Endothelial cell of umbilical vein (primary cell): ENCODE results near the gene NCS1. TPM values are rescaled to one million over a fixed set of nuclear protein-coding genes. Genes with fewer than 3 reads are reported as not detected.

Source experiments
- BruUV-seq: library from RNA; stranded (reverse); fragments of 400-500 nt; replicated peaks from 2 replicates; lab custom pipeline; 2021; lab: Mats Ljungman, UMichigan
- CTCF ChIA-PET: fragments of 300-600, 350-600 bp; sonication (Branson Sonifier 250); formaldehyde crosslinking; loops from one replicate; lab custom pipeline; 2021; ENCODE audit warnings: antibody characterized with exemption, inconsistent platforms; lab: Charles Lee
- POLR2A ChIA-PET: fragments of 300-600, 350-600 bp; sonication (Branson Sonifier 250); formaldehyde crosslinking; loops from one replicate; lab custom pipeline; 2021; ENCODE audit warnings: antibody characterized with exemption, inconsistent platforms; lab: Charles Lee
- DNase-seq: peaks from one replicate; pipeline ENCODE4 v3.0.0-alpha.2; 2011; ENCODE audit warnings: low read depth, low spot score
- FAIRE-seq: peaks from 2 replicates; lab custom pipeline; 2011; peaks lifted over from hg19 to GRCh38; lab: Jason Lieb, UNC
- H2AFZ ChIP-seq: 2 replicates; pipeline ENCODE4 v1.6.0; 2012; ENCODE audit warnings: low read depth, low read length, control low read depth, inconsistent platforms
- H3K27ac ChIP-seq: 2 replicates; pipeline ENCODE4 v1.5.1; 2011; ENCODE audit warnings: low read depth, mild to moderate bottlenecking, control low read depth, low read length, moderate library complexity; ENCODE audit not compliant: insufficient read depth
- H3K27me3 ChIP-seq, 2 experiments: 2 replicates each; pipeline versions ENCODE4 v1.6.0 to v1.6.1; 2011; ENCODE audit warnings: low read length in 2 of 2, mixed read lengths in 1 of 2; ENCODE audit not compliant: control insufficient read depth in 2 of 2, insufficient read depth in 2 of 2
- H3K36me3 ChIP-seq, 2 experiments: 2 replicates in 1 of 2; 3 replicates in 1 of 2; pipeline ENCODE4 v1.5.1; 2011; ENCODE audit warnings: low read length in 2 of 2, mild to moderate bottlenecking in 1 of 2, moderate library complexity in 1 of 2; ENCODE audit not compliant: control insufficient read depth in 2 of 2, insufficient read depth in 2 of 2; ENCODE audit errors: extremely low read depth in 1 of 2
- H3K4me1 ChIP-seq: 3 replicates; pipeline ENCODE4 v1.5.1; 2011; ENCODE audit warnings: mild to moderate bottlenecking, low read length; ENCODE audit not compliant: control insufficient read depth, insufficient read depth; ENCODE audit errors: extremely low read depth
- H3K4me2 ChIP-seq: 2 replicates; pipeline ENCODE4 v1.6.1; 2011; ENCODE audit warnings: low read length, control low read depth, mixed read lengths; ENCODE audit not compliant: insufficient read depth
- H3K4me3 ChIP-seq, 3 experiments: fragments of 200-600 bp in 1 of 3; sonication (generic), shearing (Covaris generic) in 1 of 3; replicated peaks in 1 of 3; 2 replicates each; pipeline ENCODE4 v1.5.1; 2011 to 2016; ENCODE audit warnings: control low read depth in 3 of 3, low read length in 3 of 3, mild to moderate bottlenecking in 2 of 3, inconsistent platforms in 1 of 3, low read depth in 1 of 3, moderate library complexity in 1 of 3; ENCODE audit not compliant: insufficient read depth in 1 of 3
- H3K79me2 ChIP-seq: 2 replicates; pipeline ENCODE4 v1.6.0; 2012; ENCODE audit warnings: low read length, inconsistent platforms; ENCODE audit not compliant: control insufficient read depth, insufficient read depth
- H3K9ac ChIP-seq: replicated peaks from 2 replicates; pipeline ENCODE3; 2011; ENCODE audit warnings: low read length, control low read depth; ENCODE audit not compliant: insufficient read depth; ENCODE audit errors: extremely low read depth
- H3K9me1 ChIP-seq: replicated peaks from 3 replicates; pipeline ENCODE4 v1.6.0; 2011; ENCODE audit warnings: mild to moderate bottlenecking, low read length; ENCODE audit not compliant: control insufficient read depth, insufficient read depth; ENCODE audit errors: extremely low read depth
- H3K9me3 ChIP-seq: replicated peaks from 2 replicates; pipeline ENCODE4 v1.5.1; 2012; ENCODE audit warnings: low read length, inconsistent platforms; ENCODE audit not compliant: control insufficient read depth, insufficient read depth
- H4K20me1 ChIP-seq: replicated peaks from 2 replicates; pipeline ENCODE3; 2011; ENCODE audit warnings: mild to moderate bottlenecking, low read length; ENCODE audit not compliant: control insufficient read depth, insufficient read depth; ENCODE audit errors: extremely low read depth
- EZH2 ChIP-seq: IDR thresholded peaks from 2 replicates; pipeline ENCODE4 v1.6.1; 2012; ENCODE audit warnings: borderline replicate concordance, low read depth, mild to moderate bottlenecking, moderate library complexity, low read length, inconsistent platforms; ENCODE audit not compliant: severe bottlenecking
- FOS ChIP-seq: IDR thresholded peaks from 2 replicates; pipeline ENCODE4 v1.6.1; 2011; ENCODE audit warnings: mild to moderate bottlenecking, low read length, moderate library complexity, borderline replicate concordance; ENCODE audit not compliant: insufficient read depth
- GATA2 ChIP-seq: IDR thresholded peaks from 2 replicates; pipeline ENCODE4 v1.7.0; 2011; ENCODE audit warnings: low read depth, mild to moderate bottlenecking, moderate library complexity, mixed read lengths, low read length; ENCODE audit not compliant: insufficient read length, insufficient read depth
- JUN ChIP-seq: IDR thresholded peaks from 2 replicates; pipeline ENCODE4 v1.6.1; 2011; ENCODE audit warnings: borderline replicate concordance, low read depth; ENCODE audit not compliant: insufficient read length, insufficient read depth
- MYC ChIP-seq: IDR thresholded peaks from one replicate; pipeline ENCODE4 v1.6.1; 2011; ENCODE audit warnings: mild to moderate bottlenecking, low read depth, low read length
- POLR2A ChIP-seq: IDR thresholded peaks from 2 replicates; pipeline ENCODE4 v1.6.1; 2012; ENCODE audit warnings: low read depth, mild to moderate bottlenecking, control low read depth, low read length
- POLR2AphosphoS5 ChIP-seq: IDR thresholded peaks from 2 replicates; pipeline ENCODE4 v1.6.1; 2012; ENCODE audit warnings: low read depth, mild to moderate bottlenecking, control low read depth, low read length, moderate library complexity; ENCODE audit not compliant: insufficient read depth
- dilution Hi-C: fragments of 300-500 bp; cut with MboI; formaldehyde crosslinking; loops from one replicate; pipeline ENCODE4 v1.15.0; 2019; ENCODE audit warnings: low sequenced_read_pairs; ENCODE audit not compliant: extremely low pct_ligation_motif_present
- intact Hi-C: fragments of 100-400 bp; cut with micrococcal nuclease; formaldehyde crosslinking; loops from one replicate; pipeline ENCODE4 v1.10.0; 2022
- polyA plus RNA-seq, 4 experiments: library from polyadenylated mRNA; depleted of rRNA in 3 of 4; stranded (reverse) in 3 of 4; unstranded in 1 of 4; fragments of >200 nt; gene quantifications; 2 replicates each; pipeline versions ENCODE4 v1.2.1 to v1.2.3, GENCODE V29; 2011 to 2012; ENCODE audit warnings: missing spikeins in 1 of 4
- total RNA-seq: library from RNA; stranded (reverse); gene quantifications from 2 replicates; pipeline ENCODE4 v1.2.3, GENCODE V29; 2021
- TF ChIP-seq, protein P1 (sequence below), 2 donors: IDR thresholded peaks; 1 replicate in 1 of 2; 2 replicates in 1 of 2; pipeline ENCODE4 v1.5.1; 2011; ENCODE audit warnings: low read length in 2 of 2, mild to moderate bottlenecking in 2 of 2, moderate library complexity in 2 of 2, control low read depth in 1 of 2, inconsistent platforms in 1 of 2, low read depth in 1 of 2; ENCODE audit not compliant: insufficient read depth in 1 of 2; ENCODE audit errors: extremely low read depth in 1 of 2
- TF ChIP-seq, protein P2 (sequence below): IDR thresholded peaks from 2 replicates; pipeline ENCODE4 v1.6.1; 2011; ENCODE audit not compliant: insufficient read depth, insufficient read length

Gene NCS1
- total and polyA plus RNA-seq, 2 donors (not counting 3 experiments of a cell fraction or from before 2014, with no cell fraction given), result 53.6 to 77.4 TPM

DNA sequence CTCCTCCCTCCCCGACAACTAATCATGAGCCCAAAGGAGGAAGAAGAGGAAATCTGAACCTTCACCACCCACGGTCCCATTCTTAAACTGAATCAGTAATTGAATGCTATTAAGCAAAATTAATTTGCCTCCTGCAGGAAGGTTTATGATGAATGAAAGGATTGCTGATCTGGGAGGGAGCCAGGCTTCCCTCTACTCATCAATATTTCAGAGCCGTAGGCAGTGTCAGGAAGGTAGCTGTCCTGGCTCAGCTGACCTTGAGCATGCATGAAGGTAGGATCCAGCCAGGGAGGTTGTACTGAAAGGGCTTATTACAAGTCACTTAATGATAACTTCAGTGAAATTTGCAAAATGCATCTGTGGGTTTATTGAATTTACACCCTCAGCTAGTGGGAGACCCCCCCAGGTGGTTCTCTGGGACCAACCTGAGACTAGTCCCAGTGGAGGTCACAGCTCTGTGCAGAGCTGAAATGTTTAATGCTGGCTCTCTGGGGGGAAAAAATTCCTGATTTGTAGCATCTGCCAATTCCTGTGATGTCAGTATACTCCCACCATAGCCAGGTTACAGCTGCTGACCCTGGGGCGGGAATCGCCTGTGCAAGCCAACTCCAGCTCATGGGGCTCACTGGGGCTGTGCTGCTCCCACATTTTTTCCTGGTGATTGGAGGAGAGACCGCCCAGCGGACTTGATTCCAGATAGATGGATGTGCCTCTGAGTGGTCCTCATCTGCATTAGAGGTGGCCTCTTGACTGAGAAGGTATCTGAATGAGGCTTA is 47.9 kb upstream of the NCS1 start:
- DNase-seq, result no peak
- no peaks in the 10 kb centered on the region for H3K27me3 ChIP-seq
- FAIRE-seq, result no peak
- H2AFZ ChIP-seq, result no peak overlapping the region
- H3K27ac ChIP-seq, result no peak overlapping the region
- no peaks in the 10 kb centered on the region for H3K9me1 ChIP-seq
- no peaks in the 10 kb centered on the region for H3K79me2 ChIP-seq
- H3K4me2 ChIP-seq, result no peak overlapping the region
- no peaks in the 10 kb centered on the region for H3K9me3 ChIP-seq
- intact Hi-C loops (no loop called here), dilution Hi-C loops (no loop called here)
- H3K4me1 ChIP-seq, result peaks cover 6% of the 10 kb centered on the region
- POLR2A ChIA-PET, result interaction anchor here (0.8 to 0.9 kb wide), 2 partner anchors 8 to 12 kb away, joined by 4 read pairs; no protein-coding TSS in a partner anchor
- BruUV-seq, result no TSS peak
- no peak overlapping the region for H3K9ac ChIP-seq
- H3K36me3 ChIP-seq, result peaks cover 3 to 22% of the 10 kb centered on the region in 2 experiments
- CTCF ChIA-PET, result interaction anchor here (2.0 kb wide), 1 partner anchor 118 kb away, joined by 7 read pairs; no protein-coding TSS in a partner anchor
- no peaks in the 10 kb centered on the region for H4K20me1 ChIP-seq
- TF ChIP-seq EZH2, result no peak
- TF ChIP-seq, protein P1, sequence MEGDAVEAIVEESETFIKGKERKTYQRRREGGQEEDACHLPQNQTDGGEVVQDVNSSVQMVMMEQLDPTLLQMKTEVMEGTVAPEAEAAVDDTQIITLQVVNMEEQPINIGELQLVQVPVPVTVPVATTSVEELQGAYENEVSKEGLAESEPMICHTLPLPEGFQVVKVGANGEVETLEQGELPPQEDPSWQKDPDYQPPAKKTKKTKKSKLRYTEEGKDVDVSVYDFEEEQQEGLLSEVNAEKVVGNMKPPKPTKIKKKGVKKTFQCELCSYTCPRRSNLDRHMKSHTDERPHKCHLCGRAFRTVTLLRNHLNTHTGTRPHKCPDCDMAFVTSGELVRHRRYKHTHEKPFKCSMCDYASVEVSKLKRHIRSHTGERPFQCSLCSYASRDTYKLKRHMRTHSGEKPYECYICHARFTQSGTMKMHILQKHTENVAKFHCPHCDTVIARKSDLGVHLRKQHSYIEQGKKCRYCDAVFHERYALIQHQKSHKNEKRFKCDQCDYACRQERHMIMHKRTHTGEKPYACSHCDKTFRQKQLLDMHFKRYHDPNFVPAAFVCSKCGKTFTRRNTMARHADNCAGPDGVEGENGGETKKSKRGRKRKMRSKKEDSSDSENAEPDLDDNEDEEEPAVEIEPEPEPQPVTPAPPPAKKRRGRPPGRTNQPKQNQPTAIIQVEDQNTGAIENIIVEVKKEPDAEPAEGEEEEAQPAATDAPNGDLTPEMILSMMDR (IDR thresholded peaks at IDR 0.05; ENCODE audit: extremely low read depth in 1 of 2, insufficient read depth in 1 of 2, low read depth in 1 of 2, low read length in 2 of 2), result no peak
- TF ChIP-seq JUN, result no peak
- TF ChIP-seq, protein P2, sequence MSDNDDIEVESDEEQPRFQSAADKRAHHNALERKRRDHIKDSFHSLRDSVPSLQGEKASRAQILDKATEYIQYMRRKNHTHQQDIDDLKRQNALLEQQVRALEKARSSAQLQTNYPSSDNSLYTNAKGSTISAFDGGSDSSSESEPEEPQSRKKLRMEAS, result no peak
- TF ChIP-seq GATA2, result no peak
- TF ChIP-seq POLR2AphosphoS5, result no peak
- no peak for TF ChIP-seq MYC
- no peak for TF ChIP-seq POLR2A
- no peak for TF ChIP-seq FOS
- H3K4me3 ChIP-seq, result no peak overlapping the region
